ENCODE measurements around the gene KRT17.

DNA sequence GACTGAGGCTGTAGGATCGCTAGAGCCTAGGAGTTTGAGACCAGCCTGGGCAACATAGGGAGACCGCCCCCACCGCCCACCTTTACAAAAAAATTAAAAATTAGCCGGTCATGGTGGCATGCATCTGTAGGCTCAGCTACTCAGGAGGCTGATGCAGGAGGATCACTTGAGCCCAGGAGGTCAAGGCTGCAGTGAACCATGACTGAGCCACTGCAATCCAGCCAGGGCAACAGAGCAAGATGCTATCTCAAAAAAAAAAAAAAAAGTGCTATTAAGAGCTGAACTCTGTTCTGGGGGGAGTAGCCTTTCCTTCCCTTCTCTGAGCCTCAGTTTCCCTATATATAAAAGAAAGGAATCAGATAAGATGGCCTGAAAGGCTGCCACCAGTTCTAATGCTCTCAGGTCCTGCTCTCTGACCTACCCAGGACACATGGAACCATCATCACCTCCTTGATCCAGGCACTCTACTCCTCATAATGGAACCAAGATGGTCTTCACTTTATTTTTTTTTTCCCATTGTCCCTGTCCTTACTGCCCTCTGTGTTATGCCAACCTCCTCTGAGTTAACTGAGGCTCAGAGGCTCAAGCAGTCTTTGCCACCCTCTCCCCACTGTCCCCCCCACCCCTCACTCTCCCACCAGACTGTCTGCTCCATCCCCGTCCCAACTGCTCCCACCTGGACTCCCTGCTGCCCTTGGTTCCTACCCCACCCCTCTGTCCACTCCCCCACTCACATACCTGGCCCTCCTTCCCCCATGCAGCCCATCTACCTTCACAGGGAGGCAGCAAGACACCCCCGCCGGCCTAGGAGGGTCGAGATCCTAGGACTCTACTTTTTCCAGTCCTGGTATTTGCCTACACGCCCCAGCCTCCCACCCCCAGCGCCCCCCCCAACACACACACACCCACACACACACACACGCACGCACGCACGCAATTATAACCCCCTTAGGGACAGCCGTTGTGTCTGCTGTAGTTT lies 40.5 kb upstream of the KRT17 start:
- TF ChIP-seq EZH2 (IDR thresholded peaks at IDR 0.05; ENCODE audit: insufficient read depth, poor library complexity, severe bottlenecking) (no peak), EZH2phosphoT487 (IDR thresholded peaks at IDR 0.05; ENCODE audit: insufficient read depth, low read depth) (no peak)
